22Rv1 (cell line): ENCODE measurements around the gene SPTLC3.

Experiments used
- H3K27ac ChIP-seq: fragments of 450-650 bp; 2 replicates; pipeline ENCODE4 v1.5.1; 2017
- CTCF ChIP-seq: fragments of 450-650 bp; IDR thresholded peaks from 2 replicates; pipeline ENCODE4 v1.5.1; 2017; ENCODE audit warnings: mild to moderate bottlenecking
- ZFX ChIP-seq: fragments of 450-650 bp; IDR thresholded peaks from 2 replicates; pipeline ENCODE4 v1.6.1; 2017; ENCODE audit warnings: antibody characterized with exemption, borderline replicate concordance

SPTLC3 gene

GRCh38 chr20:12966468-12967085, 42.2 kb upstream of the SPTLC3 start:
- TF ChIP-seq CTCF = no peak
- TF ChIP-seq ZFX = no peak
- H3K27ac ChIP-seq = no peak overlapping the region

GRCh38 chr20:12967932-12968331, 40.8 kb upstream of the SPTLC3 start:
- TF ChIP-seq ZFX = no peak
- TF ChIP-seq CTCF = no peak

GRCh38 chr20:12968472-12968871, 40.3 kb upstream of the SPTLC3 start:
- no peak for TF ChIP-seq CTCF
- no peak for TF ChIP-seq ZFX
- no peak overlapping the region for H3K27ac ChIP-seq

More at GRCh38 chr20:12967932-12968331, 40.8 kb upstream of the SPTLC3 start:
- H3K27ac ChIP-seq = no peak overlapping the region

GRCh38 chr20:12969071-12969669, 39.6 kb upstream of the SPTLC3 start:
- no peak overlapping the region for H3K27ac ChIP-seq
- TF ChIP-seq ZFX (no peak), CTCF (no peak)

GRCh38 chr20:12970372-12970821, 38.4 kb upstream of the SPTLC3 start:
- no peak overlapping the region for H3K27ac ChIP-seq
- TF ChIP-seq CTCF = no peak

GRCh38 chr20:12975833-12976608, 32.8 kb upstream of the SPTLC3 start:
- no peak overlapping the region for H3K27ac ChIP-seq
- no peak for TF ChIP-seq ZFX
- no peak for TF ChIP-seq CTCF
